Transverse colon (tissue), 4 donors: ENCODE measurements around the gene FXYD3. TPM values are rescaled to one million over a fixed set of nuclear protein-coding genes. Genes with fewer than 3 reads are reported as not detected.

Experiments used
- DNase-seq: peaks from one replicate; pipeline ENCODE4 v3.0.0-alpha.2; 2019
- H3K27ac ChIP-seq, 4 donors: fragments of 200-600 bp; sonication (generic); 2 replicates each; pipeline ENCODE4 v1.5.1; 2016 to 2018; ENCODE audit warnings: inconsistent platforms in 4 of 4
- H3K27me3 ChIP-seq: fragments of 200-600 bp; sonication (generic); 2 replicates; pipeline ENCODE4 v1.5.1; 2017; ENCODE audit warnings: inconsistent platforms
- H3K36me3 ChIP-seq, 4 donors: fragments of 200-600 bp; sonication (generic); 2 replicates each; pipeline ENCODE4 v1.5.1; 2017 to 2019; ENCODE audit warnings: inconsistent platforms in 4 of 4
- H3K4me1 ChIP-seq, 4 donors: fragments of 200-600 bp; sonication (generic); 2 replicates each; pipeline ENCODE4 v1.5.1; 2017 to 2020; ENCODE audit warnings: inconsistent platforms in 4 of 4
- H3K4me3 ChIP-seq, 4 donors: fragments of 200-600 bp; sonication (generic); 1 replicate in 1 of 4; 2 replicates in 3 of 4; pipeline versions ENCODE4 v1.5.1 to v1.6.1; 2017 to 2019; ENCODE audit warnings: inconsistent platforms in 4 of 4
- H3K9me3 ChIP-seq, 2 donors: fragments of 200-600 bp; sonication (generic); 2 replicates each; pipeline ENCODE4 v1.5.1; 2017 to 2019; ENCODE audit warnings: inconsistent platforms in 2 of 2
- EP300 ChIP-seq: sonication (generic); formaldehyde crosslinking; IDR thresholded peaks from one replicate; pipeline ENCODE4 v1.6.1; 2017; ENCODE audit warnings: antibody characterized with exemption, low read depth
- POLR2A ChIP-seq: fragments of 450-650 bp; IDR thresholded peaks from one replicate; pipeline ENCODE4 v1.6.1; 2016; ENCODE audit warnings: antibody characterized with exemption, mild to moderate bottlenecking, moderate library complexity
- POLR2AphosphoS5 ChIP-seq, 3 donors: sonication (generic); formaldehyde crosslinking; IDR thresholded peaks; one replicate each; pipeline ENCODE4 v1.6.1; 2016; ENCODE audit warnings: antibody characterized with exemption in 3 of 3
- WGBS, 2 donors: methylation state at CpG; one replicate each; pipeline ENCODE4 v1.1.5; 2018; ENCODE audit warnings: low coverage in 1 of 2; 5-methylcytosine and 5-hydroxymethylcytosine counted together
- in situ Hi-C, 4 donors: fragments of 200-750 bp; cut with MboI; loops; one replicate each; pipeline versions ENCODE4 v1.15.0 to v1.15.1; 2017; ENCODE audit warnings: low sequenced_read_pairs in 3 of 4, low pct_ligation_motif_present in 1 of 4, low pct_unique_long_range_greater_than_20kb in 1 of 4
- intact Hi-C: fragments of 100-400 bp; cut with DNase I; formaldehyde crosslinking; loops from one replicate; pipeline ENCODE4 v1.15.1; 2023; ENCODE audit warnings: low total_unique reads
- total RNA-seq, 4 donors: library from RNA; depleted of rRNA; stranded (reverse); fragments of >200 nt; gene quantifications; one replicate each; pipeline ENCODE4 v1.1.0, GENCODE V29; 2016
- TF ChIP-seq, protein P1 (sequence below), 5 experiments: fragments of 200-600 bp in 3 of 5; fragments of 450-650 bp in 2 of 5; sonication (generic) in 3 of 5; IDR thresholded peaks; 1 replicate in 2 of 5; 2 replicates in 3 of 5; pipeline ENCODE4 v1.5.1; 2016 to 2017; ENCODE audit warnings: antibody characterized with exemption in 5 of 5, inconsistent platforms in 3 of 5, mild to moderate bottlenecking in 2 of 5, moderate library complexity in 1 of 5

Gene FXYD3
- total RNA-seq, 4 donors from 2014 or later, result 1,678 to 4,641 (median 3,622) TPM

GRCh38 chr19:35093430-35093829 is 22.2 kb upstream of the FXYD3 start:
- TF ChIP-seq POLR2AphosphoS5 (IDR thresholded peaks at IDR 0.05) (no peak), EP300 (no peak), POLR2A (no peak)
- TF ChIP-seq, protein P1, sequence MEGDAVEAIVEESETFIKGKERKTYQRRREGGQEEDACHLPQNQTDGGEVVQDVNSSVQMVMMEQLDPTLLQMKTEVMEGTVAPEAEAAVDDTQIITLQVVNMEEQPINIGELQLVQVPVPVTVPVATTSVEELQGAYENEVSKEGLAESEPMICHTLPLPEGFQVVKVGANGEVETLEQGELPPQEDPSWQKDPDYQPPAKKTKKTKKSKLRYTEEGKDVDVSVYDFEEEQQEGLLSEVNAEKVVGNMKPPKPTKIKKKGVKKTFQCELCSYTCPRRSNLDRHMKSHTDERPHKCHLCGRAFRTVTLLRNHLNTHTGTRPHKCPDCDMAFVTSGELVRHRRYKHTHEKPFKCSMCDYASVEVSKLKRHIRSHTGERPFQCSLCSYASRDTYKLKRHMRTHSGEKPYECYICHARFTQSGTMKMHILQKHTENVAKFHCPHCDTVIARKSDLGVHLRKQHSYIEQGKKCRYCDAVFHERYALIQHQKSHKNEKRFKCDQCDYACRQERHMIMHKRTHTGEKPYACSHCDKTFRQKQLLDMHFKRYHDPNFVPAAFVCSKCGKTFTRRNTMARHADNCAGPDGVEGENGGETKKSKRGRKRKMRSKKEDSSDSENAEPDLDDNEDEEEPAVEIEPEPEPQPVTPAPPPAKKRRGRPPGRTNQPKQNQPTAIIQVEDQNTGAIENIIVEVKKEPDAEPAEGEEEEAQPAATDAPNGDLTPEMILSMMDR (IDR thresholded peaks at IDR 0.05), result no peak
- Histone ChIP-seq H3K9me3 (no peaks in the 10 kb centered on the region), H3K4me3 (no peak overlapping the region), H3K36me3 (no peaks in the 10 kb centered on the region), H3K4me1 (peaks cover 0 to 9% (median 5%) of the 10 kb centered on the region in 4 donors), H3K27me3 (peaks cover 8% of the 10 kb centered on the region), H3K27ac (no peak overlapping the region)
- in situ Hi-C loops, result no loop called here
- intact Hi-C loops, result no loop called here
- WGBS, 2 donors, result 84 to 91% methylated on average over 4 to 5 of the region's 5 CpGs
- no peak for DNase-seq

DNA sequence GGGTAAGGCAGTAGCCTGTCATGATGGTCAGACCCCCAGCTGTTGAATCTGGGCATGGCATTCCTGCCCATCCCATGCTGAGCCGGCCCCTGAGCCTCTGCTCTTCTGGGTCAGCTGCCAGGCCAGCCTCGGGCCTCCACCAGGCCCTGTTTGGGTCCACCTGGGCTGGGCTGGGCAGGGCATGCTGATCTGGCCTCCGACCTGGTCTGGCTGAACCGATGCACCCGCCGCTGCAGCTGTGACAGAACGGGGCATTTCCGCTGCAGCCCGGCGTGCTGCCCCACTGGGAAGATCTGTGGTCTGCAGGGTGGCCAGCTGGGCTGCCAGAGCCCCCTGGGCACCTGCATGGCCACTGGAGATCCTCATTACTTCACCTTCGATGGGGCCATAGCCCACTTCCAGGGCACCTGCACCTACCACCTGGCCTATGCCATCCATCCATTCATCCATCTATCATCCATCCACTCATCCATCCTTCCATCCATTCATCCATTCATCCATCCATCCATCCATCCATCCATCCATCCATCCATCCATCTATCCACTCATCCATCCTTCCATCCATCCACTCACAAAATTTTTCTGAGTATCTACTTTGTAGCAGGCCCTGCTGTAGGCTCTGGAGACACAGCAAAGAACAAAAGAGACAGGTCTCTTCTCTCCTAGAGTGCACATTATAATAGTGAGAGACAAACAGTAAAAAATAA is 21.5 kb upstream of the FXYD3 start:
- no peak for TF ChIP-seq POLR2A
- no peak for TF ChIP-seq EP300
- TF ChIP-seq POLR2AphosphoS5 (IDR thresholded peaks at IDR 0.05), result no peak
- TF ChIP-seq, protein P1 (IDR thresholded peaks at IDR 0.05), result no peak

GRCh38 chr19:35094656-35095055 is 21.0 kb upstream of the FXYD3 start:
- Histone ChIP-seq H3K4me3 (no peak overlapping the region), H3K27ac (no peak overlapping the region), H3K36me3 (no peaks in the 10 kb centered on the region), H3K4me1 (peaks cover 0 to 9% (median 5%) of the 10 kb centered on the region in 4 donors), H3K9me3 (no peaks in the 10 kb centered on the region), H3K27me3 (peaks cover 5% of the 10 kb centered on the region)
- intact Hi-C loops, result no loop called here
- no peak for DNase-seq
- 82 to 86% methylated on average over 1 to 4 of the region's 4 CpGs for WGBS, 2 donors
- in situ Hi-C loops, result no loop called here
- TF ChIP-seq, protein P1 (IDR thresholded peaks at IDR 0.05), result no peak
- no peak for TF ChIP-seq POLR2A
- TF ChIP-seq POLR2AphosphoS5 (IDR thresholded peaks at IDR 0.05), result no peak
- TF ChIP-seq EP300, result no peak

More for the DNA sequence above, 21.5 kb upstream of the FXYD3 start:
- H3K36me3 ChIP-seq, result no peaks in the 10 kb centered on the region
- no peak overlapping the region for H3K27ac ChIP-seq
- peaks cover 0 to 9% (median 5%) of the 10 kb centered on the region in 4 donors for H3K4me1 ChIP-seq
- in situ Hi-C loops, result no loop called here
- intact Hi-C loops, result no loop called here
- H3K4me3 ChIP-seq, result no peak overlapping the region
- WGBS, 2 donors, result 90% methylated on average over 11 of the region's 11 CpGs; no CpG with 5 or more reads in 1 of the 2 donors
- peaks cover 7% of the 10 kb centered on the region for H3K27me3 ChIP-seq
- no peak for DNase-seq
- no peaks in the 10 kb centered on the region for H3K9me3 ChIP-seq

DNA sequence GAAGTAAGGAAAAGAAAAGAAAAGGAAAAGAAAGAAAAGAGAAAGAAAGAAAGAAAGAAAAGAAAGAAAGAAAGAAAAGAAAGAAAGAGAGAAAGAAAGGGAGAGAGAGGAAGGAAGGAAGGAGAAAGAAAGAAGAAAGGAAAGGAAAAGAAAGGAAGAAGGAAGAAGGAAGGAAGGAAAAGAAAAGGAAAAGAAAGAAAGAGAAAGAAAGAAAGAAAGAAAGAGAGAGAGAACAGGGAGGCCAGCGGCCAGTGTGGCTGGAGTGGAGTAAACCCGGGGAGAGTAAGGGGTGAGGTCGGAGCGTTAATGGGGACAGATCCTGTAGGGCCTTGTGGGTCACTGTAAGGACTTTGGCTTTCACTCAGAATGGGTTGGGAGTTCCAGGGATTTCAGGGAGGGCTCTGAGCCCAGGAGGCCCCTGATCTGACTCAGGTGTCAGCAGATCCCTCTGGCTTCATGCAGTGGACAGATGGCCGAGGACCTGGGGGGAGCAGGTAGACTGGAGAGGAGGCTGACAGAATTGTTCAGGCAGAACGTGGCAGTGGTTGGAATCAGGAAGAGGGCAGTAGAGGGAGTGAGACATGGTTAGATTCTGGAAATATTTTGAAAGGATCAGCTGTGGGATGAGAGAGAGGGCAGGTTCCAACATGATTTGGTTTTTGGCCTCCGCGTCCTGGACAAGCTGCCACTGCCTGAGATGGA is 19.8 kb upstream of the FXYD3 start:
- H3K27me3 ChIP-seq, result peaks cover 2% of the 10 kb centered on the region
- WGBS, 2 donors, result 73% methylated on average over 5 to 8 of the region's 8 CpGs
- in situ Hi-C loops, result no loop called here
- no peak overlapping the region for H3K4me3 ChIP-seq
- no peak overlapping the region for H3K27ac ChIP-seq
- intact Hi-C loops, result no loop called here
- no peak for TF ChIP-seq POLR2AphosphoS5 (IDR thresholded peaks at IDR 0.05)
- TF ChIP-seq, protein P1 (IDR thresholded peaks at IDR 0.05), result no peak
- TF ChIP-seq EP300, result no peak
- no peak for TF ChIP-seq POLR2A
- DNase-seq, result no peak
- peaks cover 0 to 6% (median 2%) of the 10 kb centered on the region in 4 donors for H3K4me1 ChIP-seq
- H3K9me3 ChIP-seq, result no peaks in the 10 kb centered on the region
- no peaks in the 10 kb centered on the region for H3K36me3 ChIP-seq
